ENCODE results near the gene MUC5B. TPM values are rescaled to one million over a fixed set of nuclear protein-coding genes. Genes with fewer than 3 reads are reported as not detected.

The MUC5B gene
- total RNA-seq, 1 experiment from 2014 or later = 24.3 TPM

GRCh38 chr11:1291295-1292017 lies 68.6 kb downstream of the MUC5B start:
- H3K4me3 ChIP-seq (ENCODE audit: low read length) = no peak overlapping the region
- intact Hi-C loops (cut with micrococcal nuclease) = no loop called here
- TF ChIP-seq EZH2 (IDR thresholded peaks at IDR 0.05; ENCODE audit: low read length, unreplicated experiment) (no peak), EZH2phosphoT487 (IDR thresholded peaks at IDR 0.05; ENCODE audit: borderline replicate concordance, low read length) (no peak), CTCF (conservative IDR thresholded peaks at IDR 0.05; ENCODE audit: low read depth, low read length) (no peak)
- no peaks in the 10 kb centered on the region for H3K9me2 ChIP-seq (replicated peaks; ENCODE audit: low read length)
- H3K36me3 ChIP-seq (ENCODE audit: low read depth, low read length) = peaks cover 15% of the 10 kb centered on the region; the same call in 1 of the 2 replicates
- CTCF ChIA-PET = no interaction called here
- H4K20me1 ChIP-seq (ENCODE audit: low read length) = no peaks in the 10 kb centered on the region
- POLR2A ChIA-PET (ENCODE audit: unreplicated experiment) = no interaction called here
- H3K9ac ChIP-seq (ENCODE audit: low read length) = no peak overlapping the region
- no peaks in the 10 kb centered on the region for H3K9me3 ChIP-seq (ENCODE audit: low read length)
- BruUV-seq (replicated peaks) = no TSS peak
- H3K4me2 ChIP-seq (ENCODE audit: low read length) = no peak overlapping the region
- DNase-seq (no peak), ATAC-seq (no peak)
- H2AFZ ChIP-seq (ENCODE audit: low read length) = no peak overlapping the region
- no peaks in the 10 kb centered on the region for H3F3A ChIP-seq (ENCODE audit: low read length, unreplicated experiment)
- no peaks in the 10 kb centered on the region for H3K4me1 ChIP-seq (ENCODE audit: insufficient read depth, low read length)
- H3K27me3 ChIP-seq (ENCODE audit: low read length) = no peaks in the 10 kb centered on the region
- H3K27ac ChIP-seq (ENCODE audit: low read length) = no peak overlapping the region
- 0 out of 2 replicates have a peak, but pooled peaks cover 7% of the 10 kb centered on the region for H3K79me2 ChIP-seq (ENCODE audit: low read length)

- no peaks in the 10 kb centered on the region for H3K4me1 ChIP-seq (ENCODE audit: insufficient read depth, low read length)
- no peaks in the 10 kb centered on the region for H4K20me1 ChIP-seq (ENCODE audit: low read length)
- CTCF ChIA-PET = no interaction called here
- intact Hi-C loops (cut with micrococcal nuclease) = no loop called here
- DNase-seq = no peak
- no peak overlapping the region for H3K4me2 ChIP-seq (ENCODE audit: low read length)
- ATAC-seq = no peak
- H3F3A ChIP-seq (ENCODE audit: low read length, unreplicated experiment) = no peaks in the 10 kb centered on the region
- 0 out of 2 replicates have a peak, but pooled peaks cover 8% of the 10 kb centered on the region for H3K79me2 ChIP-seq (ENCODE audit: low read length)
- POLR2A ChIA-PET (ENCODE audit: unreplicated experiment) = no interaction called here
- no peak overlapping the region for H2AFZ ChIP-seq (ENCODE audit: low read length)
- H3K27ac ChIP-seq (ENCODE audit: low read length) = no peak overlapping the region
- H3K9me2 ChIP-seq (replicated peaks; ENCODE audit: low read length) = no peaks in the 10 kb centered on the region
- H3K9ac ChIP-seq (ENCODE audit: low read length) = no peak overlapping the region
- H3K4me3 ChIP-seq (ENCODE audit: low read length) = no peak overlapping the region
- no peak for TF ChIP-seq EZH2phosphoT487 (IDR thresholded peaks at IDR 0.05; ENCODE audit: borderline replicate concordance, low read length)
- no peak for TF ChIP-seq EZH2 (IDR thresholded peaks at IDR 0.05; ENCODE audit: low read length, unreplicated experiment)
- no peak for TF ChIP-seq CTCF (conservative IDR thresholded peaks at IDR 0.05; ENCODE audit: low read depth, low read length)
- no peaks in the 10 kb centered on the region for H3K9me3 ChIP-seq (ENCODE audit: low read length)
- H3K36me3 ChIP-seq (ENCODE audit: low read depth, low read length) = peaks cover 15% of the 10 kb centered on the region; the same call in 1 of the 2 replicates
- BruUV-seq (replicated peaks) = no TSS peak
- H3K27me3 ChIP-seq (ENCODE audit: low read length) = no peaks in the 10 kb centered on the region
Measured at GRCh38 chr11:1292018-1292643, 69.3 kb downstream of the MUC5B start.

Measured in PC-3 (cell line).